ENCODE data around the gene TBC1D22A. TPM values are rescaled to one million over a fixed set of nuclear protein-coding genes. Genes with fewer than 3 reads are reported as not detected.

The TBC1D22A gene
- polyA plus RNA-seq, 1 of the 3 experiments (the other 2 are of a cell fraction): 16.5 TPM

GRCh38 chr22:46855681-46856080 is 93.2 kb downstream of the TBC1D22A start:
- no peak for DNase-seq
- no peaks in the 10 kb centered on the region for H3K9me3 ChIP-seq
- H3F3A ChIP-seq (replicated peaks; ENCODE audit: insufficient read depth): no peaks in the 10 kb centered on the region
- no peak overlapping the region for H3K4me2 ChIP-seq
- peaks cover 0 to 1% of the 10 kb centered on the region in 2 experiments for H3K36me3 ChIP-seq (replicated peaks in 1 of 2; ENCODE audit: control insufficient read depth in 1 of 2, insufficient read depth in 2 of 2, low read length in 1 of 2)
- no peaks in the 10 kb centered on the region for H3K9me2 ChIP-seq
- ChIA-PET POLR2A (no interaction called here), CTCF (interaction anchor here (0.6 to 1.9 kb wide), 3 partner anchors 10 to 166 kb away, joined by 3 to 6 read pairs (median 3); no protein-coding TSS in a partner anchor)
- no peaks in the 10 kb centered on the region for H3K27me3 ChIP-seq (ENCODE audit: insufficient read depth)
- H3K9ac ChIP-seq: no peak overlapping the region
- peaks cover 9% of the 10 kb centered on the region; the same call in 1 of the 2 replicates for H3K79me2 ChIP-seq (ENCODE audit: insufficient read depth)
- no peak overlapping the region for H3K27ac ChIP-seq (ENCODE audit: low read depth in 2 of 2, low read length in 1 of 2)
- no peak overlapping the region for H2AFZ ChIP-seq (ENCODE audit: low read depth)
- 95% methylated on average over 9 of the region's 12 CpGs for WGBS (ENCODE audit: low lambda C conversion rate)
- peaks cover 0 to 7% of the 10 kb centered on the region in 2 experiments; a peak in 1 of 4 replicates for H3K4me1 ChIP-seq (ENCODE audit: control insufficient read depth in 1 of 2, insufficient read depth in 2 of 2, low read depth in 1 of 2, low read length in 1 of 2)
- TF ChIP-seq CTCF (IDR thresholded peaks at IDR 0.05): no peak
- TF ChIP-seq, protein P1, sequence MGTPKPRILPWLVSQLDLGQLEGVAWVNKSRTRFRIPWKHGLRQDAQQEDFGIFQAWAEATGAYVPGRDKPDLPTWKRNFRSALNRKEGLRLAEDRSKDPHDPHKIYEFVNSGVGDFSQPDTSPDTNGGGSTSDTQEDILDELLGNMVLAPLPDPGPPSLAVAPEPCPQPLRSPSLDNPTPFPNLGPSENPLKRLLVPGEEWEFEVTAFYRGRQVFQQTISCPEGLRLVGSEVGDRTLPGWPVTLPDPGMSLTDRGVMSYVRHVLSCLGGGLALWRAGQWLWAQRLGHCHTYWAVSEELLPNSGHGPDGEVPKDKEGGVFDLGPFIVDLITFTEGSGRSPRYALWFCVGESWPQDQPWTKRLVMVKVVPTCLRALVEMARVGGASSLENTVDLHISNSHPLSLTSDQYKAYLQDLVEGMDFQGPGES (IDR thresholded peaks at IDR 0.05; ENCODE audit: low read depth, low read length): no peak
- TF ChIP-seq CHD2 (IDR thresholded peaks at IDR 0.05; ENCODE audit: low read length, partially characterized antibody): no peak
- no peak for TF ChIP-seq NRF1 (IDR thresholded peaks at IDR 0.05; ENCODE audit: low read depth, low read length)
- TF ChIP-seq RXRA (IDR thresholded peaks at IDR 0.05; ENCODE audit: borderline replicate concordance, low read depth): no peak
- no peak for TF ChIP-seq FOXM1 (IDR thresholded peaks at IDR 0.05; ENCODE audit: low read depth)
- no peak for TF ChIP-seq TAF1 (IDR thresholded peaks at IDR 0.05; ENCODE audit: borderline replicate concordance, low read depth, low read length)
- no peak for TF ChIP-seq NFIC (IDR thresholded peaks at IDR 0.05; ENCODE audit: borderline replicate concordance)
- TF ChIP-seq TEAD4 (IDR thresholded peaks at IDR 0.05; ENCODE audit: borderline replicate concordance, insufficient read depth): no peak
- TF ChIP-seq PBX3 (IDR thresholded peaks at IDR 0.05): no peak
- peaks cover 4% of the 10 kb centered on the region; the same call in 1 of the 2 replicates for H4K20me1 ChIP-seq (ENCODE audit: insufficient read depth)
- no peak overlapping the region for H3K4me3 ChIP-seq (ENCODE audit: low read depth in 2 of 2, low read length in 1 of 2)

DNA sequence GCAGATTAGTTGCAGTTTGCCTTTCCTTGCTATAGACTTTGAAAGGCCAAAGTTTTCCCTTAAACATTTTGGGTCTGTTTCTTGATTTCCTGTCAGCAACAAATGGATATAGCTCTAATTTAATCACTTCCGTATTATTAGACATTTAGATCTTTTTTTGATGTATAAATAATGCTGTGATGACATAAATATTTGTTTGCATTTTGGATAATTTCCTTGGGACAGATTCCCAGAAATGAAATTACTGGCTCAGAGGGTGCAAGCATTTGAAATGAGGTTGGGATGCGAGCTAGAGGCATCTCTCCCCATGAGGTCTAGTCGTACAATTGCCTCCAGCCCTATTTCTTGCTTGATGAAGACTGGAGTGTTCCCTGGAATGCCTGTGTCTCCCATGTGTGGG is 94.2 kb downstream of the TBC1D22A start:
- H4K20me1 ChIP-seq (ENCODE audit: insufficient read depth): no peaks in the 10 kb centered on the region; the same call in 1 of the 2 replicates
- H3K79me2 ChIP-seq (ENCODE audit: insufficient read depth): peaks cover 9% of the 10 kb centered on the region; the same call in 1 of the 2 replicates
- H3K9me2 ChIP-seq: no peaks in the 10 kb centered on the region
- no peaks in the 10 kb centered on the region for H3K27me3 ChIP-seq (ENCODE audit: insufficient read depth)
- no peak overlapping the region for H3K4me3 ChIP-seq (ENCODE audit: low read depth in 2 of 2, low read length in 1 of 2)
- H3K4me1 ChIP-seq (ENCODE audit: control insufficient read depth in 1 of 2, insufficient read depth in 2 of 2, low read depth in 1 of 2, low read length in 1 of 2): peaks cover 0 to 7% of the 10 kb centered on the region in 2 experiments; a peak in 1 of 4 replicates
- H3K9me3 ChIP-seq: no peaks in the 10 kb centered on the region
- ChIA-PET POLR2A (no interaction called here), CTCF (no interaction called here)
- 85% methylated on average over 3 of the region's 3 CpGs for WGBS (ENCODE audit: low lambda C conversion rate)
- H3K27ac ChIP-seq (ENCODE audit: low read depth in 2 of 2, low read length in 1 of 2): no peak overlapping the region
- no peak overlapping the region for H3K4me2 ChIP-seq
- no peaks in the 10 kb centered on the region for H3K36me3 ChIP-seq (replicated peaks in 1 of 2; ENCODE audit: control insufficient read depth in 1 of 2, insufficient read depth in 2 of 2, low read length in 1 of 2)
- H3F3A ChIP-seq (replicated peaks; ENCODE audit: insufficient read depth): no peaks in the 10 kb centered on the region
- no peak for DNase-seq
- no peak overlapping the region for H3K9ac ChIP-seq
- no peak for TF ChIP-seq CTCF (IDR thresholded peaks at IDR 0.05)
- no peak for TF ChIP-seq NRF1 (IDR thresholded peaks at IDR 0.05; ENCODE audit: low read depth, low read length)
- no peak for TF ChIP-seq TCF12 (IDR thresholded peaks at IDR 0.05)
- TF ChIP-seq POLR2AphosphoS5 (IDR thresholded peaks at IDR 0.05; ENCODE audit: low read depth, low read length): no peak
- TF ChIP-seq MEF2A (IDR thresholded peaks at IDR 0.05; ENCODE audit: borderline replicate concordance, low read depth): no peak
- no peak for TF ChIP-seq USF2 (IDR thresholded peaks at IDR 0.05; ENCODE audit: borderline replicate concordance, low read depth, low read length)
- TF ChIP-seq SMC3 (IDR thresholded peaks at IDR 0.05; ENCODE audit: low read depth, low read length): no peak
- no peak for TF ChIP-seq FOXJ3 (CRISPR knock-in tag; IDR thresholded peaks at IDR 0.05)
- no peak for TF ChIP-seq GATA2 (CRISPR knock-in tag; IDR thresholded peaks at IDR 0.05)
- TF ChIP-seq EP300 (IDR thresholded peaks at IDR 0.05; ENCODE audit: borderline replicate concordance in 1 of 2, low read depth in 1 of 2, low read length in 1 of 2): no peak
- no peak for TF ChIP-seq RAD21 (IDR thresholded peaks at IDR 0.05; ENCODE audit: low read length)
- TF ChIP-seq NFIC (IDR thresholded peaks at IDR 0.05; ENCODE audit: borderline replicate concordance): no peak
- TF ChIP-seq FOSL2 (IDR thresholded peaks at IDR 0.05; ENCODE audit: borderline replicate concordance, low read depth): no peak
- no peak for TF ChIP-seq ELF1 (IDR thresholded peaks at IDR 0.05)
- no peak overlapping the region for H2AFZ ChIP-seq (ENCODE audit: low read depth)
